Measurements from ENCODE around the gene SFXN3. TPM values are rescaled to one million over a fixed set of nuclear protein-coding genes. Genes with fewer than 3 reads are reported as not detected.
A peak's percentile ranks its signal among the peaks of the same experiment; 100 is the strongest.

SFXN3 gene
- polyA plus RNA-seq, 3 donors = 21.3 to 152 (median 24.2) TPM

GRCh38 chr10:101090597-101090996 lies 59.6 kb downstream of the SFXN3 start:
- Histone ChIP-seq H3K9ac (ENCODE audit: insufficient read depth, low read length, poor library complexity, severe bottlenecking) (no peak overlapping the region), H3K27ac (ENCODE audit: low read depth in 1 of 2, low read length in 2 of 2) (no peak overlapping the region), H3K79me2 (ENCODE audit: insufficient read depth, low read length) (no peaks in the 10 kb centered on the region), H3K4me3 (replicated peaks in 1 of 3; ENCODE audit: low read depth in 2 of 3, low read length in 3 of 3) (no peak overlapping the region), H3K36me3 (replicated peaks in 1 of 2; ENCODE audit: control insufficient read depth in 1 of 2, insufficient read depth in 2 of 2, low read length in 2 of 2) (no peaks in the 10 kb centered on the region), H3K4me2 (replicated peaks; ENCODE audit: extremely low read depth, low read length, poor library complexity, severe bottlenecking) (no peak overlapping the region), H2AFZ (ENCODE audit: insufficient read depth, low read depth, low read length, poor library complexity, severe bottlenecking) (no peak overlapping the region), H3K4me1 (ENCODE audit: control insufficient read depth in 1 of 2, insufficient read depth in 2 of 2, low read length in 2 of 2) (no peaks in the 10 kb centered on the region), H4K20me1 (ENCODE audit: insufficient read depth, low read length) (no peaks in the 10 kb centered on the region), H3K9me3 (replicated peaks in 1 of 2; ENCODE audit: control insufficient read depth in 1 of 2, insufficient read depth in 1 of 2, low read length in 2 of 2) (no peaks in the 10 kb centered on the region), H3K27me3 (ENCODE audit: control insufficient read depth in 2 of 2, insufficient read depth in 2 of 2, low read length in 2 of 2) (peaks cover 14 to 63% of the 10 kb centered on the region in 2 donors)
- Mint-ChIP-seq H3K27ac (no peak overlapping the region), H3K9me3 (peaks cover 0 to 2% (median 0%) of the 10 kb centered on the region in 7 donors), H3K27me3 (ENCODE audit: low read depth in 3 of 3) (peaks cover 55 to 89% (median 58%) of the 10 kb centered on the region in 3 donors), H3K4me1 (no peaks in the 10 kb centered on the region), H3K4me3 (peak overlapping the region in 1 of 2 donors; percentile 52), H3K36me3 (no peaks in the 10 kb centered on the region)
- WGBS (ENCODE audit: insufficient coverage) = no CpG with 5 or more reads among the region's 5 CpGs
- DNase-seq = no peak
- intact Hi-C loops (cut with micrococcal nuclease) = no loop called here
- TF ChIP-seq CTCF (IDR thresholded peaks at IDR 0.05) = no peak

Other genes starting within 250 kb of the SFXN3 start
- gene SLF2, start 118.3 kb upstream of the SFXN3 start, polyA plus RNA-seq = 10 to 100 TPM in 1 of 3 donors, 1 to 10 TPM in 2; 5.8 to 11.3 (median 6.4) TPM
- under 1 TPM in 1 of 3 donors, not detected in 2; 0.24 TPM for gene SEMA4G, start 61.7 kb upstream of the SFXN3 start, polyA plus RNA-seq
- 100 to 1,000 TPM in 1 of 3 donors, 10 to 100 TPM in 2; 69.5 to 123 (median 98.0) TPM for gene MRPL43, start 43.7 kb upstream of the SFXN3 start, polyA plus RNA-seq
- gene TWNK, start 43.7 kb upstream of the SFXN3 start, polyA plus RNA-seq = 1 to 10 TPM in 1 of 3 donors, under 1 TPM in 2; 0.31 to 1.2 (median 0.69) TPM
- gene LZTS2, start 31.4 kb upstream of the SFXN3 start, polyA plus RNA-seq = 1 to 10 TPM; 2.8 to 9.2 (median 3.3) TPM
- under 1 TPM in 1 of 3 donors, not detected in 2; 0.73 TPM for gene PDZD7, start 105 bp upstream of the SFXN3 start, polyA plus RNA-seq
- gene KAZALD1, start 30.8 kb downstream of the SFXN3 start, polyA plus RNA-seq = 1 to 10 TPM in 1 of 3 donors, under 1 TPM in 2; 0.15 to 6.6 (median 0.53) TPM
- not detected for gene TLX1, start 100.1 kb downstream of the SFXN3 start, polyA plus RNA-seq
- not detected for gene LBX1, start 198.2 kb downstream of the SFXN3 start, polyA plus RNA-seq